ENCODE results near the gene DLG5.

- no peak for TF ChIP-seq CTCF (IDR thresholded peaks at IDR 0.05)
- no peak for TF ChIP-seq POLR2A (IDR thresholded peaks at IDR 0.05)
Observed at GRCh38 chr10:77863446-77863845, 63.1 kb downstream of the DLG5 start.

Measured in thyroid gland (tissue), 4 donors.